IPS DF 6.9 (cell line): ENCODE data around the gene TCHH.
"Not testable (repeated sequence)": the region's sequence is repeated elsewhere in the genome, so short reads cannot be mapped to it uniquely, and the experiment has no call there.

Source experiments
- DNase-seq: peaks from one replicate; pipeline ENCODE4 v3.0.0-alpha.2; 2013; ENCODE audit warnings: low read depth, low spot score
- H3K27ac ChIP-seq: one replicate; pipeline ENCODE4 v1.5.1; 2013; ENCODE audit warnings: low read length, control low read depth
- H3K27me3 ChIP-seq: 2 replicates; pipeline ENCODE4 v1.6.1; 2013; ENCODE audit warnings: mild to moderate bottlenecking, low read length; ENCODE audit not compliant: control insufficient read depth, insufficient read depth
- H3K36me3 ChIP-seq: 2 replicates; pipeline ENCODE4 v1.6.1; 2013; ENCODE audit warnings: low read length; ENCODE audit not compliant: control insufficient read depth, insufficient read depth
- H3K4me1 ChIP-seq: 2 replicates; pipeline ENCODE4 v1.6.1; 2013; ENCODE audit warnings: low read length; ENCODE audit not compliant: control insufficient read depth, insufficient read depth
- H3K4me3 ChIP-seq: 2 replicates; pipeline ENCODE4 v1.5.1; 2013; ENCODE audit warnings: mild to moderate bottlenecking, low read length
- H3K9me3 ChIP-seq: 2 replicates; pipeline ENCODE4 v1.6.1; 2013; ENCODE audit warnings: low read length, inconsistent platforms; ENCODE audit not compliant: control insufficient read depth, insufficient read depth
- WGBS: extraction: QIAGEN DNeasy Blood & Tissue Kit; methylation state at CpG from one replicate; pipeline ENCODE4 v1.1.7; 2013; ENCODE audit warnings: mixed read lengths, missing lambda C conversion rate; ENCODE audit not compliant: insufficient read length, insufficient coverage; 5-methylcytosine and 5-hydroxymethylcytosine counted together

The TCHH gene

GRCh38 chr1:152104854-152105253, 10.4 kb downstream of the TCHH start:
- Histone ChIP-seq H3K36me3 (no peaks in the 10 kb centered on the region), H3K4me1 (no peaks in the 10 kb centered on the region), H3K4me3 (no peak overlapping the region), H3K27ac (no peak overlapping the region), H3K27me3 (peaks cover 34% of the 10 kb centered on the region), H3K9me3 (no peaks in the 10 kb centered on the region)
- no CpG with 5 or more reads among the region's 2 CpGs for WGBS
- DNase-seq: no peak

GRCh38 chr1:152096931-152097330, 18.3 kb downstream of the TCHH start:
- Histone ChIP-seq H3K36me3 (no peaks in the 10 kb centered on the region), H3K4me3 (no peak overlapping the region), H3K27me3 (no peaks in the 10 kb centered on the region), H3K9me3 (no peaks in the 10 kb centered on the region), H3K4me1 (no peaks in the 10 kb centered on the region), H3K27ac (no peak overlapping the region)
- DNase-seq: no peak
- WGBS: no CpG with 5 or more reads among the region's 3 CpGs

DNA sequence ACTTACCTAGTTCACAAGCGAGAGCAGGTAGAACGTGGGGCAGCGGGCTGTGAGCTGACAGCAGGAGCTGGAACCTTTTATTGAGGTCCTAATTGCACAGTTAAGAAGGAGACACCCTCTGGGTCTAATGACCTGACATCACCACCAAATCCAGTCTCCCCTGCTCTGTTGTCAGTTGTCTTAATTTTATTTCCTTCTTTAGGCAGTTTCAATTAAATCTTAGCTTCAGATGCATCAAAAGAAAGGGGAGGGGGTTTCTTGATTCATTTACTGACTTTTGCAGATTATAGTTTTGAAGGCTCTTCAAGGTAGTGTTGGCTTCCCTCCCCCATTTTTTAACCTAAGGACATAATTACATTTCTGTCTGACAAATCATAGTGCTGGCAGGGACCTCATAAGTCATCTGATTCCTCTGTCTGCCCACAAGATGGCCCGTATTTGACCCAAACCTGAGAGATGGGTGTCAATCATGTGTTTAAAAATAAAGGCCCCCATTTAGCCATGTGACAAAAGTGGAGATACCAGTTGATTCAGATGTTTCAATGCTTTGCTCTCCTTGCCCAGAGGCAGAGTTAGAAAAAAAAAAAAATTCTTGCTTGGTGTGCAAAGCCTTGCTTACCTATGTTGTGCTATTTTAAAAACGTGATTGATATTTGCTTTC, 26.1 kb downstream of the TCHH start, which contains the start of gene TCHHL1:
TCHHL1 (minus strand) TSS at position 51 of the 661 bp plus-strand sequence. CDS start 921 bp downstream, outside the sequence.
- no peaks in the 10 kb centered on the region for H3K27me3 ChIP-seq
- H3K27ac ChIP-seq: no peak within 1 kb of the TSS
- no peaks in the 10 kb centered on the region for H3K36me3 ChIP-seq
- no peaks in the 10 kb centered on the region for H3K9me3 ChIP-seq
- no peaks in the 10 kb centered on the region for H3K4me1 ChIP-seq
- H3K4me3 ChIP-seq: no peak within 1 kb of the TSS
- DNase-seq: no peak
- no CpG with 5 or more reads among the region's 5 CpGs for WGBS

DNA sequence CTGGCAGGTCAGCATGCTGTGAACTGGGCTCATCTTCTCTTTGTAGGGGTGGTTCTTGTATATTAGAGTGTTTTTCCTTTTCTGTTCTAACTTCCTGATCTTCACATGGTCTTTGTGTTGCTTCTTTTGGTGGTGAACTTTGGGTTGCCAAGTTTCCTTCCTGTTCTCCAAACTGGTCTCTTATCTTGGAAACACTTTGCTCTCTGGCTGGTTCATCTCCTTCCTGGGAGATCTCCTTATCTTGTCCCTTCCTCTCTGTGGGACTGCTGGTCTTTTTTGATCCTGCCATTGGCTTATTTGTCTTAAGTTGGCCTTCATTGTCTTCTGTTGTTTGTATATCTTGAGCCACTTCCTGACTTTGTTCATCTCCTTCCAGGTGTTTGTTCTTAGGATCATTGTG, 28.5 kb downstream of the TCHH start:
- H3K9me3 ChIP-seq: no peaks in the 10 kb centered on the region
- no peak overlapping the region for H3K4me3 ChIP-seq
- H3K36me3 ChIP-seq: no peaks in the 10 kb centered on the region
- DNase-seq: no peak
- H3K4me1 ChIP-seq: no peaks in the 10 kb centered on the region
- H3K27ac ChIP-seq: no peak overlapping the region
- H3K27me3 ChIP-seq: no peaks in the 10 kb centered on the region

DNA sequence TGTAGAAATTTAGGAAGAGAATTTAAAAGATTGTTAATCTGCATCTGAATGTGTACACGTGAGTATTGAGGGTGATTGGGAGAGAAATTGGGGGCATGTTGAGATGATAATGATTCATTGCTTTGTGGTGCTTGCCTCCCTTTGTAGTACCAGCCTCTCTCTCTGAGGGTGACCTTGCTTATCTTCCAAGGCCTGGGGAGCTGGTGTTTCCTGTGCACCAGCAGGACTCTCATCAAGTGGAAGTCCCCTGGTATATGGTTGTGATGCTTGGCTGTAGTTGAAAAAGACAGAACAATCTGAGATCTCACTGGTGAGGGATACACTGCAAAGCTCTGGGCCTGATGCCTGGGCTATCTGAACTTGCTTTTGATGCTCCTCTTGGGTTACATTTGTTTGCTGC, 30.4 kb downstream of the TCHH start:
- Histone ChIP-seq H3K36me3 (no peaks in the 10 kb centered on the region), H3K27ac (no peak overlapping the region), H3K27me3 (no peaks in the 10 kb centered on the region), H3K9me3 (no peaks in the 10 kb centered on the region), H3K4me3 (no peak overlapping the region), H3K4me1 (no peaks in the 10 kb centered on the region)
- DNase-seq: no peak
- 100% methylated on average over 1 of the region's 1 CpG for WGBS

DNA sequence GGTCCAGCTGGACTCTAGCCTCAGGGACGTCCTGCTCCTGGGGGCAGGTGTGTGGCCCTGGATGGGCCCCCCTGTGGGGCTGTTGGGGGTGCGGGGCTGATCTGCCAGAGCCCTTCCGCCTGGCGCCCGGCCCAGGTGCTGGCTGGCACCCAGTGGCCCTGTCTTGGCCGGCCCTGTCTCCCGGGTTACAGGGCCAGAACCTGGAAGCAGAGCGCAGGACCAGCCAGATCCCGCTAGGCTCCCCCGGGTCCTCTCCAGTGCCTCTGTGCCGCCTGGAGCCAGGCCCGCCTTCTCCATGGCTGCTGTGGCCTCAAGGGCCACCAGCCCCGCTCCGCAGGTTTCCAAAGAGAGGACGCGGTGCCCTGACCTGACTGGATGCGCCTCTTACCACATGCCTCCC, 34.2 kb downstream of the TCHH start:
- H3K27ac ChIP-seq, H3K9me3 ChIP-seq, H3K27me3 ChIP-seq, H3K4me1 ChIP-seq, DNase-seq, H3K36me3 ChIP-seq, H3K4me3 ChIP-seq: not testable (repeated sequence)
- no CpG with 5 or more reads among the region's 17 CpGs for WGBS

DNA sequence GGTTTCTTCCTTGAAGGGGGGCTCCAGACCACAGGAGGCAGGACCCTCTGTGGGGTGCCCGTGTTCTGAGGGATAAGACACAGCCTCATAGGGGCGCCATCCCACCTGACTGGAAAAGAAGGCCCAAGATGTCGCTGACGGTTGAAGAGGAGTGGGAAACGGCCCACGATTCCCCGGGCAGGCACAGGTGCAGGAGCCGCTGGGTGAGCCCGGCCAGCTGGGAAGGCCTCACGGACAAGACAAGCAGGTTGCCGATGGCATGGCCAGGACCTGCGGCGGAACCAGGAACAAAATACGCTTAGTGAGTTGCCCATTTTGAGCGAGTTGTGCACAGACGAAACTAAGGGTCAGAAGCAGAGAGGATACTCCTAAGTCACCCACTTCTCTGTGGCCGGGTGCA, 34.8 kb downstream of the TCHH start:
- H3K27me3 ChIP-seq, H3K27ac ChIP-seq, H3K4me3 ChIP-seq, DNase-seq, H3K9me3 ChIP-seq, H3K4me1 ChIP-seq, H3K36me3 ChIP-seq: not testable (repeated sequence)
- WGBS: no CpG with 5 or more reads among the region's 17 CpGs

GRCh38 chr1:152078831-152079441, 36.3 kb downstream of the TCHH start:
- H3K27me3 ChIP-seq: no peaks in the 10 kb centered on the region

DNA sequence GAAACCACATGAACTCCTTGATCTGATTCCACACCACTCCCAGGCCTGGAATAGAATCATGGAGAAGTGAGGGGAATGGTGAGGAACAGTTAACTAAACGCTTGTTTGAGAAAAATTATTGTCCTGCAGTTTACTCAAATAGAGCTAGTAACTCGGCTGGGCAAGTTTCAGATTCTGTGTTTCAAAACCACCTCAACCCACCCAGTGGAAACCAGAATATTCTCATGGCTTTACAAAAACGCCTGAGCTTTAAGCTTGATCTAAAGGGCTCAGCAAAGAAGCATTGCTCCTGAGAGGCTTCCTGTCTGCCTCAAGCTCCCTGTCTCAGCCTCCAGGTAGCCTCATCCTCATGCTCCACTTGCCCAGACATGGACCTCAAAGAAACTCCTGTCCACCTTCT, 42.9 kb downstream of the TCHH start:
- Histone ChIP-seq H3K4me1 (no peaks in the 10 kb centered on the region; the same call in 1 of the 2 replicates), H3K36me3 (no peaks in the 10 kb centered on the region), H3K27me3 (no peaks in the 10 kb centered on the region), H3K27ac (no peak overlapping the region), H3K4me3 (no peak overlapping the region), H3K9me3 (no peaks in the 10 kb centered on the region)
- DNase-seq: no peak
- no CpG with 5 or more reads among the region's 3 CpGs for WGBS

More at GRCh38 chr1:152078831-152079441, 36.3 kb downstream of the TCHH start:
- no CpG with 5 or more reads among the region's 24 CpGs for WGBS
- no peak for DNase-seq
- Histone ChIP-seq H3K27ac (no peak overlapping the region), H3K4me3 (no peak overlapping the region), H3K4me1 (no peaks in the 10 kb centered on the region), H3K9me3 (no peaks in the 10 kb centered on the region), H3K36me3 (no peaks in the 10 kb centered on the region)

DNA sequence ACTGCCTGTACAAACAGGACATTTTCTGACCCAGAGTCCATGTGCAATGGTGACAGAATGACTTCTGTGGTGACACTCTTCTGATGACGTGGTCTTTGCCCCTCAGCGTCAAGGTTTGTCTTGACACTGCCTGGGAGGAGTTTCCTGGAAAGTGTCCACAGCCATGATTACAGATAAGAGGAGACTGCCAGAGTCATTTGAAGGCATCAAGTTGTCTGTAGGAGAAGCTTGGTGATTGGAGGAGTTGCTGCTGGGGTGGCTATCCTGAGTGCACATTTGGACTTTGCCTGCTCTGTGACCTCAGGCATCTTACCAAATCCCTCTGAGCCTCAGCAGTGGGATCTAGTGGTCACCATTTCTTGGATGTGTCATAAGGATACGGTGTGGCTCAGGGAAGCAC, 44.1 kb downstream of the TCHH start:
- no peaks in the 10 kb centered on the region for H3K27me3 ChIP-seq
- no peak for DNase-seq
- WGBS: no CpG with 5 or more reads among the region's 3 CpGs

GRCh38 chr1:152067929-152068328, 47.3 kb downstream of the TCHH start:
- no peaks in the 10 kb centered on the region for H3K27me3 ChIP-seq
- no peak overlapping the region for H3K27ac ChIP-seq
- no peaks in the 10 kb centered on the region for H3K36me3 ChIP-seq
- no peaks in the 10 kb centered on the region; the same call in 1 of the 2 replicates for H3K4me1 ChIP-seq
- no peaks in the 10 kb centered on the region for H3K9me3 ChIP-seq
- H3K4me3 ChIP-seq: no peak overlapping the region
- no CpG with 5 or more reads among the region's 1 CpG for WGBS
- DNase-seq: no peak

More for the DNA sequence above, 44.1 kb downstream of the TCHH start:
- no peaks in the 10 kb centered on the region; the same call in 1 of the 2 replicates for H3K4me1 ChIP-seq
- no peaks in the 10 kb centered on the region for H3K9me3 ChIP-seq
- no peaks in the 10 kb centered on the region for H3K36me3 ChIP-seq
- H3K4me3 ChIP-seq: no peak overlapping the region
- H3K27ac ChIP-seq: no peak overlapping the region
